ENCODE data around the gene RASSF1. TPM values are rescaled to one million over a fixed set of nuclear protein-coding genes. Genes with fewer than 3 reads are reported as not detected.

The RASSF1 gene
- total and polyA plus RNA-seq, 10 of the 15 experiments (the other 5 are each of a cell fraction or from before 2014, with no cell fraction given) = 4.4 to 59.6 (median 37.2) TPM

DNA sequence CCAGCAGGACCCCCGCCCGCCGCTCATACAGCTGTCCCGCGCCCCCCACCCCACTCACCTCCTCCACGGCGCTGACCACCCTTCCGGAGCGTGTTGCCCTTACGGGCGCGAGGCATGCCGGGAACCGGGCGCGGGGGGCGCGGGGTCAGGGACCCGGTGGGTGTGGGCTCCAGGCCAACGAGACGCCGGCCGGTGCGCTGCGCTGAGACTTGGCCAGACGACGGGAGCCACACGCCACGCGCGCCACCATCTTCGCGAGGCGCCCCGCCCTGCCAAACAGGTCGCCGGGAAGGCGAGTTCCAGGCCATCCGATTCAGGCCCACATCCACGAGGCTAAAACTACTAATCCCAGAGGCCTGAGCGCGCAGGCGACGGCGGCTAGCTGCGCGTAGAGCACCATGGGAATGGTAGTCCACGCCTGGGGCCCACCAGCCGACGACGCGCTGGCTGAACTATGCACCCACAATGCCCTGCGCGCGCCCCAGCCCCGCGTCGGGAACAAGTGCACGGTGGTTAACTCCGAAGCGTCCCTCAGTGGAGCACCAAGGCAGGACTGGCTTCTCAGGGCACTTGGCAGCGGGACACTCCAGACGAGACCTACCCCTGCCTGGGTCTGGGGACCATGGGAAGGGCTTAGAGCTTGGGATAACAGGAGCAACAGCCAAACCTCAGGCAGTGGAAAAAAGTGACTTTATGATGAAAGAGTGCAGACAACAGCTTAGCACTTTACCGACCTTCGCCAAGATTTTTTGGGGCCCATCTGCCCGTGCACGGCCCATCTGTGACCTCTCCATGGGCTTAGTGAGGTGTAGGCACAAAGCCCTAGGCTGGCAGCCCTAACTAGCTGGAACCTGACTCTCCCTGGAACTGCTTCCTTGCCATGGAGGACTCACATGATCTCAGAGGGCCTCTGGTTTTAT lies 48.2 kb downstream of the RASSF1 start, which contains the start of gene IFRD2 (continued):
- TF ChIP-seq SMAD5 (IDR thresholded peaks at IDR 0.05; ENCODE audit: low read depth) (peak; percentile 38; the same call in 1 of the 2 replicates), STAT1 (conservative IDR thresholded peaks at IDR 0.05) (peak; percentile 91; the same call in 1 of the 2 replicates)

DNA sequence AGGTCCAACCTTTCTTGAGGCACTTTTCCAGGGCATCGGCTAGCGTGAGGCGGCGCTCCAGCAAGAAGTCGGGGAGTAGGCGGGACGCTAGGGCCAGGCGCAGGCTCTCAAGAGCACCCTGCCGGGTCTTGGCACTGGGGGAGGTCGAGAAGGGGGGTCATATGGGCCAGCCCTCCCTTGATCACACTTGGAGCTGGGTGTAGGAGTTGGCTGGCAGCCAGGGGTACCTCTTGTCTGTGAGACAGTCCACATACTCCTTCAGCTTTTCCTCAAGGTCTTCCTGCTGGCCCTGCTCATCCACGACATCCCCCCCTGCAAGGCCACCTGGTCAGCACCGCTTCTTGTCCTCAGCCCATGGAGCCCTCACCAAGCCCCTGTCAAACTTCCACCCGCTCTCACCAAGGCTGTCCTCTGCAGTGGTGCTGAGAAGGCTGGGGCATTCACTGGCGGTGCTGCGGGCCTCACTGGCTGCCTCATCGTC lies 50.4 kb downstream of the RASSF1 start:
- Histone ChIP-seq H3K9ac (ENCODE audit: control insufficient read depth, insufficient read depth, low read length) (no peak overlapping the region), H3K79me2 (ENCODE audit: control insufficient read depth, insufficient read depth, low read length) (peaks cover 21% of the 10 kb centered on the region), H3K36me3 (ENCODE audit: control insufficient read depth in 2 of 2, insufficient read depth in 2 of 2, low read length in 1 of 2) (peaks cover 0 to 28% of the 10 kb centered on the region in 2 experiments; a peak in 3 of 4 replicates), H3K27me3 (replicated peaks in 1 of 2; ENCODE audit: control insufficient read depth in 2 of 2, insufficient read depth in 2 of 2, low read length in 1 of 2) (no peaks in the 10 kb centered on the region), H3K9me3 (replicated peaks; ENCODE audit: control insufficient read depth, insufficient read depth, low read length) (no peaks in the 10 kb centered on the region), H3K4me2 (ENCODE audit: control insufficient read depth, insufficient read depth) (peak overlapping the region; percentile 53; the same call in 1 of the 2 replicates), H3K4me3 (peak overlapping the region; percentile 97; the same call in 1 of the 2 replicates), H3K4me1 (ENCODE audit: control insufficient read depth, insufficient read depth, low read length) (peaks cover 3% of the 10 kb centered on the region; the same call in 1 of the 2 replicates), H4K20me1 (ENCODE audit: control insufficient read depth, insufficient read depth) (no peaks in the 10 kb centered on the region), H2AFZ (ENCODE audit: control insufficient read depth, low read depth, low read length) (no peak overlapping the region), H3K27ac (ENCODE audit: control insufficient read depth, insufficient read depth) (no peak overlapping the region)
- intact Hi-C loops (cut with micrococcal nuclease; ENCODE audit: unreplicated experiment) = no loop called here
- no TSS peak for BruUV-seq (replicated peaks)
- TF ChIP-seq KDM1A (IDR thresholded peaks at IDR 0.05; ENCODE audit: borderline replicate concordance) = no peak
- TF ChIP-seq PAX5 (IDR thresholded peaks at IDR 0.05; ENCODE audit: borderline replicate concordance, low read depth, low read length) = no peak
- no peak for TF ChIP-seq EP300 (IDR thresholded peaks at IDR 0.05; ENCODE audit: borderline replicate concordance in 1 of 2, control insufficient read depth in 1 of 2, low read depth in 2 of 2, low read length in 2 of 2)
- FAIRE-seq = no peak
- ChIA-PET POLR2A (interaction anchor here (0.5 to 0.6 kb wide), 2 partner anchors 9 to 1739 kb away, joined by 3 to 5 read pairs; no protein-coding TSS in a partner anchor), SMC1A (ENCODE audit: uncharacterized antibody, unreplicated experiment) (interaction anchor here (0.7 kb wide), 1 partner anchor 259 kb away, joined by 3 read pairs; no protein-coding TSS in a partner anchor), CTCF (no interaction called here), RAD21 (ENCODE audit: unreplicated experiment) (no interaction called here)
- DNase-seq (ENCODE audit: low read depth, low spot score) = no peak
- in situ Hi-C loops (cut with MboI) = no loop called here
- WGBS (ENCODE audit: insufficient coverage, insufficient replicate concordance, low lambda C conversion rate, missing lambda C conversion rate) = 87% methylated on average over 16 of the region's 16 CpGs
- ATAC-seq = no peak

Measured in GM12878 (cell line).